GM18499 (cell line): Measurements from ENCODE around the gene TBC1D5.
A peak's percentile ranks its signal among the peaks of the same experiment; 100 is the strongest.
"Not testable (repeated sequence)": the region's sequence is repeated elsewhere in the genome, so short reads cannot be mapped to it uniquely, and the experiment has no call there.

Experiments
- ATAC-seq: cut with Tn5 transposase; IDR thresholded peaks from one replicate; pipeline ENCODE4 v1.9.1; 2021; ENCODE audit warnings: moderate number of reproducible peaks; ENCODE audit not compliant: insufficient read depth, unreplicated experiment

Gene TBC1D5

DNA sequence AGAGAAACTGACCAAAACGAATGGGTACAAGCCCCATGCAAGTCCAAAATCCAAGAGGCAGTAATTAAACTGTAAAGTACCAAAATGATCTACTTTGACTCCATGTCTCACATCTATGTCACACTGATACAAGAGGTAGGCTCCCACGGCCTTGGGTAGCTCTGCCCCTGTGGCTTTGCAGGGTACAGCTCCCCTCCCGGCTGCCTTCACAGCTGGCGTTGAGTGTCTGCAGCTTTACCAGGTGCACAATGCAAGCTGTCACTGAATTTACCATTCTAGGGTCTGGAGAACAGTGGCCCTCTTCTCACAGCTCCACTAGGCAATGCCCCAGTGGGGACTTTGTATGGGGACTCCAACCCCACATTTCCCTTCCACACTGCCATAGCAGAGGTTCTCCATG is 308.6 kb downstream of the TBC1D5 start:
- no peak for ATAC-seq

- ATAC-seq = no peak
Observed at GRCh38 chr3:17432236-17432635, 310.2 kb downstream of the TBC1D5 start.

GRCh38 chr3:17431484-17432045 is 310.9 kb downstream of the TBC1D5 start:
- no peak for ATAC-seq

DNA sequence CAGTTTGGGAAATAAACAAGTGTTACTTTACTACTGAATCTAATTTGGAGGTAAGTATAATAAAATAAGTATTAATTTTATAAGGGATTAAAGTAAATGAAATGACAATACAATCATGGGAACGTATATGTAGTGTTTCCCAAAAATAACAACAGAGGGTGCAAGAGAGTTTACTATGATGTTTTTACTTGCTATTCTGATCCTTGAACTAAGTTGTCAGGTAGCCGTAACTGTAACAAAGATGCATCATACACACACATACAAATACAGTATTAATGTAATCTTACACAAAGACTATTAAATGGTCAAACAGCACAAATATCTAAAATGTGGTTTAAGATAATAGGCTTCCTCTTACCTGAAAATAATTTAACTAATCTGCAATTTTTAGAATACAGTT is 311.4 kb downstream of the TBC1D5 start:
- no peak for ATAC-seq

DNA sequence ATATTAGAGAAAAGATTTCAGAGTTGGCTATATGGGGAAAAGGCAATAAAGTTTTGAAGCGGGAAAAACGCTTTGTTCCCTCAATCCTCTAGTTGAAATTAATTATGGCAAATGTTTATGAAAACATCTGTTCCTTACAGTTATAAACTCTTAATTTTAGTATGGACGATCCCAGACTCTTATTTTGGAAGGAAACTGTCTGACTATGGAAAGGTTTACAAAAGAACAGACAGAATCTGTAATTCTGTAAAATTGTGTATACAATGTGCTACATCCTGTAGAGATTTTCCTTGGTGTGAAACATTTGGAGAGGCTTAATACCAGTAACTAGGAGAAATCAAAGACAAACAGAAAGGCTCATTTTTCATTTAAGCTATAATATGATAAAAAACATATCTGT is 311.8 kb downstream of the TBC1D5 start:
- no peak for ATAC-seq

GRCh38 chr3:17423786-17424536 is 318.5 kb downstream of the TBC1D5 start:
- no peak for ATAC-seq

DNA sequence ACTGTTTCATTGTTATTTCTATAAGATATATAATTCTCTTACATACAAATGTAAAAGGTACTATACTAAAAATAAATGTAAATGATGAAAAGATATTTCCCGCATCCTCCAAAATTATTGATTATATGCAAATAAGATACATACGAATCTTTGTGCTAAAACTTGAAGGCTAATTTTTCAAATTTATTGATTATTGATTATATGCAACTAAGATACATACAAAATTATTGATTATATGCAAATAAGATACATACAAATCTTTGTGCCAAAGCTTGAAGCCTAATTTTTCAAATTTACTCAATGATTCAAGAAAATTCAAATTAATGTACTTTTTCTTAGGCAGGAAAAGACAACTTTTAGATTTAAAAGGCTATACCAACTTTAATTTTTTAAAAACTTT is 319.8 kb downstream of the TBC1D5 start:
- ATAC-seq = no peak

DNA sequence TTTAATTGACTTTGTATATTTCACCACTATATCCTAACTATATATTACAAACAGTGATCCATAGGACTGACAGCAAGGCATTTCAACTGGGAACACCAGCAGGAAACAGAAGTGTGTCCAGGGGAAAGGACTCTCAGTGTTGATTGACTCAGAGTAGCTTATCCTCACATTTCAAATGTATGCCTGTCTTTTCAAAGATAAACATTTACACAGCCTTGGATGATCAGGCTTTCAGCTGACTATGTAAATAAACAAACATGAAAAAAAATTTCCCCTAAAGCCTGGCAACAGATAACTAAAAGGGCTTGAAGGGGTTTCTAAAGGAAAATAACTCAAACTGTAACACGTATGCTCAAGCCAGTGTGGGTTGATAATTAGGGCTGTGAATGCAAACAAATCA is 321.8 kb downstream of the TBC1D5 start:
- ATAC-seq = no peak

DNA sequence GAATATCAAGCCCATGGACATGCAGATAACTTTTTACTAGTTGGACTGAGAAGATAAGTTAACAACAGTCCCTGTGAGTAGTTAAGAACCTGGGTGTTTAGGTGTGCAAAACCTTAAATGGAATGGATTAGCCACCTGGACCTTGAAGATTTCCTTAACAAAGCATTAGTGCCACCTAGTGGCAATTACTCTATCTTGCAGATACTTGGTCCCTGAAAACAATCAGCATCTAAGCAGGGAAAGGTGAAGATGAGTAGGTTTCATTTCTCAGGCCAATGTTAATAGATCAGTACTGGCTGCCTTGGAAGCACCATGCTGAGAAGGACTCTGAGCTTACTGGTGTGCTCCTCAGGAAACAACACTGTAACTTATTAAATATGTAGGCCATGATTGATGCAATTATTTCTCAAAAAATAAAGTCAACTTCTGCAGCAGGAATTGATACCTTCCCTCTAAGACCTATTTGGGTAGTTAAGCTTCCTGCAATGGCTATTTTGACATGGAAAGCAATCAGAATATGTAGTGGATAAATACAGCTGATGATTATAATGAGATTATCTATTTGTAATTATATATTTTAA is 329.4 kb downstream of the TBC1D5 start:
- ATAC-seq = no peak

GRCh38 chr3:17411157-17411877 is 331.1 kb downstream of the TBC1D5 start:
- no peak for ATAC-seq

DNA sequence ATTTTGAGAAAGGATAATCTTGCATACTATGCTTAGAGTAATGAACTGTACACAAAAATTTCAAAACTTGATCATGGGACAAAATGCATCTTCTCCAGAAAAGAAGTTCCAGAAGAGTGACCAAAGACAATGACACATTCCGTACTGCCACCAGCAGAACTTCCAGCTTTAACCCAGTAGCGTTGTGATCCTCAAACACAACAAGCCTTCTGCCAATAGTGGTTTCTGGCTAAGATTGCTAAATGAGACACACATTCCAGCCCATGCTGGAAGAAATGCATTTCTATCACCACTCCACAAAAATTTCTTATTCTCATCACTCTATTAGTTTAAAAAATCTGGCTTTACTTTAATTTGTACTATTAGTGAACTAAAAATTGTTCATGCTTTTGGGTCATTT is 334.9 kb downstream of the TBC1D5 start:
- ATAC-seq = no peak

- no peak for ATAC-seq
Observed at GRCh38 chr3:17404548-17404947, 337.9 kb downstream of the TBC1D5 start.

DNA sequence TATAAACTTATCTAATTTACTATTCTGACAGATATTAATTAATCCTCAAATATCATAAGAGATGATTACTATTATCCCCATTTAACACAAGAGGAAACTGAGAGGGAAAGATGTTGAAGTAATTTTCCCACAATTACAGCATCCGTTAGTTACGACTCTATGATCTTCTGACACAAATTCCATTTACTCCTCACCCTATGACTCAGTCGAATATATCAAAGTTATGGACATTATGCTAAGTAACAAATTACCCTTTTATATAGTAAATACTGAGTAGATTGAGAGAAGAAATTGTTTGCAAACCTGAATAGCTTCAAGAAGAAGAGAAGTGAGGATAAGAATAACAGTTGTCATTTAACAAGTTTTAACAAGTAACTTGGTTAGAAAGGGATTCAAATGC is 340.0 kb downstream of the TBC1D5 start:
- no peak for ATAC-seq

DNA sequence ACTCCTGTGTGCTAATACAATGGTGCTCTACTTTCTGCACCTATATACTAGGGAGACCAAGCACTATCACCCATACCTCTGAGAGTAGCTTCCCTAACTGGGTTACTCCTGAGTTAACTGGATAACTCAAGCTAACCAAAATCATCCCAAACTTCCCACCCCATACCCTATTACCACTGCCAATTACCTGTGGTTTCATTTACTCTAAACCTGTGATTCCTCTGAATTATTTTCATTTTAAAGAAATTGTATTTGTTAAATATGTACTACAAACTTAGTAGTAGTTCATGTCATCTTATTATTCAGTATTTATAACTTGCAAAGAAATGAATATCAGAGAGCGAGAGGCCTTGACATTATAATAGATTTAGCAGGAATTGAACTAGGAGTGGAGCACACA is 340.5 kb downstream of the TBC1D5 start:
- no peak for ATAC-seq

DNA sequence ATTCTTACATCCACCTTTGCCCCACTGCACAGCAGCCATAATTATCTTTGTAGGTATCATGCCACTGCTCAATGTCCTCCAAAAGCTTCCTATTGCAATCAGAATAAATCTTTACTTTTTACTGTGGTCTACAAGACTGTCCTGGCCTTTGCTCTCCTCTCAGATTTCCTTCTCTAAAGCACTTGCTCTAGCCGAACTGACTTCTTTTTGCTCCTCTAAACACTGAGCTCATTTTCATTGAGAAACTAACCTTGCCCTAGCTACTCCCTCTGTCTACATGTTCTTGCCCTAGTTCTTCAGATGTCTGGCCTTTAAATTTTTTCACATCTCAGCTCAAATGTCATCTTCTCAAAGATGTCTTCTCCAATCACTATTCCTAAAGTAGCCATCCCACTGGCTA is 342.8 kb downstream of the TBC1D5 start:
- ATAC-seq = peak; percentile 23

GRCh38 chr3:17398959-17399551 is 343.4 kb downstream of the TBC1D5 start:
- ATAC-seq = peak; percentile 86

- ATAC-seq = no peak
Observed at GRCh38 chr3:17396036-17396435, 346.4 kb downstream of the TBC1D5 start.

DNA sequence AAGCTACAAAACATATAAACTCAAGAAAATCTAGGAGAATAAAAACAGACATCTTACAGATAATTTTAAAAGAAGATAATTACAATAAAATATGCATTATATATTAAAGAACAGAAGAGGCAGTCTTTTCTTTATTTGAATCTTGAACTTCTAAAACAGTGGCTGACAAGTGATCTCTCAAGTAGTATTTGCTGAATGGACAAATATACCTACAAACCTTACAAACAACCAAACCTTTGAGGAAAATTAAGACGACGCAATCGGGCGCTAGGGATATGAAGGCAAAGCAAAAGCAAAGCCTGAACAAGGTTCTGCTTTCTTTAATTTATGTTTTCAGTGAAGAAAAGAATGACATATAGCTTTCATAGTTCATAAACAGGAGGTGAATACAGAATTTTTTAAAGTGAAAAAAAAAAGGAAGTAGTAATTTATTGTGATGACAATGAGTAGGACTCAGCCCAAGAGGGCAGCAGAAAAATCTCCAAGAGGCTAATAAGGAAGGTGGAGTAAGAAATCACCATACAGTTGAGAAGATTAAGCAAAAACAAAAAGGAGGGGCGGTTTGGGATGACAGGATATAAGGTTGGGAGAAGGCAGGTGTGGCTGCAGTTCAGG is 347.8 kb downstream of the TBC1D5 start:
- no peak for ATAC-seq

DNA sequence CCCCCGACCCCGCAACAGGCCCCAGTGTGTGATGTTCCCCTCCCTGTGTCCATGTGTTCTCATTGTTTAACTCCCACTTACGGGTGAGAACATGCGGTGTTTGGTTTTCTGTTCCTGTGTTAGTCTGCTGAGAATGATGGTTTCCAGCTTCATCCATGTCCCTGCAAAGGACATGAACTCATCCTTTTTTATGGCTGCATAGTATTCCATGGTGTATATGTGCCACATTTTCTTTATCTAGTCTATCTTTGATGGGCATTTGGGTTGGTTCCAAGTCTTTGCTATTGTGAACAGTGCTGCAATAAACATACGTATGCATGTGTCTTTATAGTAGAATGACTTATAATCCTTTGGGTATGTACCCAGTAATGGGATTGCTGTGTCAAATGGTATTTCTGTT is 349.9 kb downstream of the TBC1D5 start:
- not testable (repeated sequence) for ATAC-seq

DNA sequence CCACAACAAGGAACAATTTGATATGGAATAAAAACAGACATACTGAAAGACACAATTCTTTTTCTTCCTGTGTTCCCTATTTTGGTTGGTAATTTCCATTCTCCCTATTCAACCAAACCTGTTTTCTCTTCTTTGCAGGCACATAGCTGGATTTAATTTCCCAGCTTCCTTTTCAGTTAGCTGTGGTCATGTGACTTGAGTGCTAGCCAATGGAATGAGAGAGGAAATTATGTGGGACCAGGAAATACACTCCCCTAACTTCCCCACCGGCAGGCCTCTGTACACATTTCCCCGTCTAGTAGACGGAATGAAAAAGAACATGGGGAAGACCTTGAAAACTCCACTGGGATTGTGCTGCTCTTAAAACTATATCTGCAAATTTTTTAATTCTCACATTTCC is 351.6 kb downstream of the TBC1D5 start:
- no peak for ATAC-seq
